H9 (cell line): ENCODE measurements around the gene ADGRG4. TPM values are rescaled to one million over a fixed set of nuclear protein-coding genes. Genes with fewer than 3 reads are reported as not detected.

Experiments used
- DNase-seq: peaks from one replicate; pipeline ENCODE4 v3.0.0-alpha.2; 2017
- H2AFZ ChIP-seq: one replicate; pipeline ENCODE4 v1.6.1; 2013; ENCODE audit warnings: mild to moderate bottlenecking, low read length, control low read depth, moderate library complexity
- H2AK5ac ChIP-seq: 2 replicates; pipeline ENCODE4 v1.6.1; 2013; ENCODE audit warnings: low read length, control low read depth, mixed read lengths; ENCODE audit not compliant: insufficient read length
- H2BK120ac ChIP-seq: one replicate; pipeline ENCODE4 v1.6.1; 2013; ENCODE audit warnings: low read depth, mild to moderate bottlenecking, low read length, control low read depth, inconsistent platforms; ENCODE audit not compliant: poor library complexity, severe bottlenecking
- H2BK12ac ChIP-seq: 2 replicates; pipeline ENCODE4 v1.6.1; 2013; ENCODE audit warnings: low read length, control low read depth, mixed read lengths, low read depth; ENCODE audit not compliant: insufficient read length
- H2BK15ac ChIP-seq: 2 replicates; pipeline ENCODE4 v1.6.1; 2013; ENCODE audit warnings: low read depth, low read length, control low read depth
- H2BK20ac ChIP-seq: one replicate; pipeline ENCODE4 v1.6.1; 2013; ENCODE audit warnings: low read depth, mild to moderate bottlenecking, low read length, control low read depth, inconsistent platforms; ENCODE audit not compliant: poor library complexity, severe bottlenecking
- H2BK5ac ChIP-seq: 2 replicates; pipeline ENCODE4 v1.6.1; 2013; ENCODE audit warnings: low read length, control low read depth, mixed read lengths; ENCODE audit not compliant: insufficient read length
- H3K14ac ChIP-seq: 2 replicates; pipeline ENCODE4 v1.6.1; 2013; ENCODE audit warnings: low read length, control low read depth; ENCODE audit not compliant: insufficient read depth
- H3K18ac ChIP-seq: 2 replicates; pipeline ENCODE4 v1.6.1; 2013; ENCODE audit warnings: low read depth, mild to moderate bottlenecking, mixed read lengths, low read length, control low read depth; ENCODE audit not compliant: insufficient read length
- H3K23ac ChIP-seq: 2 replicates; pipeline ENCODE4 v1.6.1; 2013; ENCODE audit warnings: low read length, control low read depth, mixed read lengths, low read depth; ENCODE audit not compliant: insufficient read length
- H3K23me2 ChIP-seq: 2 replicates; pipeline ENCODE4 v1.6.1; 2013; ENCODE audit warnings: low read depth, mild to moderate bottlenecking, mixed read lengths, low read length, control low read depth; ENCODE audit not compliant: insufficient read length, poor library complexity, severe bottlenecking
- H3K27ac ChIP-seq: 2 replicates; pipeline ENCODE4 v1.5.1; 2013; ENCODE audit warnings: low read length, control low read depth, mixed read lengths, low read depth; ENCODE audit not compliant: insufficient read length
- H3K27me3 ChIP-seq: 2 replicates; pipeline ENCODE4 v1.6.1; 2013; ENCODE audit warnings: low read length, control low read depth, inconsistent platforms; ENCODE audit not compliant: insufficient read depth
- H3K4ac ChIP-seq: 2 replicates; pipeline ENCODE4 v1.6.1; 2013; ENCODE audit warnings: low read depth, mild to moderate bottlenecking, control low read depth, inconsistent platforms, low read length, moderate library complexity
- H3K4me1 ChIP-seq: 2 replicates; pipeline ENCODE4 v1.6.1; 2013; ENCODE audit warnings: low read length, control low read depth, inconsistent platforms; ENCODE audit not compliant: insufficient read depth
- H3K4me2 ChIP-seq: 2 replicates; pipeline ENCODE4 v1.6.1; 2013; ENCODE audit warnings: low read length, control low read depth, mixed read lengths; ENCODE audit not compliant: insufficient read length, insufficient read depth
- H3K56ac ChIP-seq: 2 replicates; pipeline ENCODE4 v1.6.1; 2013; ENCODE audit warnings: low read depth, mild to moderate bottlenecking, mixed read lengths, low read length, control low read depth; ENCODE audit not compliant: insufficient read length
- H3K79me1 ChIP-seq: 2 replicates; pipeline ENCODE4 v1.6.1; 2013; ENCODE audit warnings: low read depth, mild to moderate bottlenecking, moderate library complexity, low read length, control low read depth, inconsistent platforms; ENCODE audit not compliant: insufficient read depth, poor library complexity, severe bottlenecking
- H3K79me2 ChIP-seq: 2 replicates; pipeline ENCODE4 v1.6.1; 2013; ENCODE audit warnings: low read length, control low read depth, inconsistent platforms; ENCODE audit not compliant: insufficient read depth
- H3K9ac ChIP-seq: 2 replicates; pipeline ENCODE4 v1.6.1; 2013; ENCODE audit warnings: low read length, control low read depth, mixed read lengths; ENCODE audit not compliant: insufficient read length; ENCODE audit errors: extremely low read depth
- H3K9me3 ChIP-seq: one replicate; pipeline ENCODE4 v1.6.1; 2013; ENCODE audit warnings: low read depth, low read length, inconsistent platforms; ENCODE audit not compliant: control insufficient read depth
- H3T11ph ChIP-seq: one replicate; pipeline ENCODE4 v1.6.1; 2013; ENCODE audit warnings: mild to moderate bottlenecking, low read length, control low read depth, inconsistent platforms
- H4K20me1 ChIP-seq: one replicate; pipeline ENCODE4 v1.6.1; 2013; ENCODE audit not compliant: control insufficient read depth, insufficient read length, insufficient read depth
- H4K5ac ChIP-seq: 2 replicates; pipeline ENCODE4 v1.6.1; 2013; ENCODE audit warnings: low read depth, mild to moderate bottlenecking, mixed read lengths, low read length, control low read depth; ENCODE audit not compliant: insufficient read length
- H4K8ac ChIP-seq: replicated peaks from 2 replicates; pipeline ENCODE4 v1.6.1; 2013; ENCODE audit warnings: low read length, control low read depth, mixed read lengths, low read depth; ENCODE audit not compliant: insufficient read length
- H4K91ac ChIP-seq: 2 replicates; pipeline ENCODE4 v1.6.1; 2013; ENCODE audit warnings: low read depth, mild to moderate bottlenecking, moderate library complexity, mixed read lengths, low read length, control low read depth; ENCODE audit not compliant: insufficient read length
- H3K27ac Mint-ChIP-seq, 3 experiments: 2 replicates in 2 of 3; 3 replicates in 1 of 3; pipeline ENCODE4 v1.8.0; 2020 to 2021; ENCODE audit warnings: mixed read lengths in 3 of 3, mild to moderate bottlenecking in 1 of 3, moderate library complexity in 1 of 3
- H3K27me3 Mint-ChIP-seq: 2 replicates; pipeline ENCODE4 v1.8.0; 2021; ENCODE audit warnings: low read depth, mild to moderate bottlenecking, moderate library complexity, mixed read lengths
- H3K36me3 Mint-ChIP-seq, 3 experiments: 2 replicates in 2 of 3; 3 replicates in 1 of 3; pipeline ENCODE4 v1.8.0; 2020 to 2021; ENCODE audit warnings: low read depth in 3 of 3, mixed read lengths in 3 of 3; ENCODE audit not compliant: insufficient read depth in 1 of 3
- H3K4me1 Mint-ChIP-seq, 2 experiments: 2 replicates each; pipeline ENCODE4 v1.8.0; 2020; ENCODE audit warnings: mixed read lengths in 2 of 2
- H3K4me3 Mint-ChIP-seq, 2 experiments: 2 replicates in 1 of 2; 3 replicates in 1 of 2; pipeline ENCODE4 v1.8.0; 2020 to 2021; ENCODE audit warnings: mild to moderate bottlenecking in 2 of 2, mixed read lengths in 2 of 2, moderate library complexity in 1 of 2
- H3K9me3 Mint-ChIP-seq, 2 experiments: 2 replicates in 1 of 2; 3 replicates in 1 of 2; pipeline ENCODE4 v1.8.0; 2020; ENCODE audit warnings: mild to moderate bottlenecking in 2 of 2, mixed read lengths in 2 of 2, moderate library complexity in 1 of 2
- CTCF ChIP-seq: fragments of 200-600 bp; sonication (generic); conservative IDR thresholded peaks from 3 replicates; pipeline ENCODE4 v1.8.0; 2021; ENCODE audit warnings: antibody characterized with exemption, mild to moderate bottlenecking
- WGBS: extraction: QIAGEN DNeasy Blood & Tissue Kit; methylation state at CpG from one replicate; pipeline ENCODE4 v1.1.7; 2013; ENCODE audit warnings: missing lambda C conversion rate, low lambda C conversion rate, mixed read lengths; ENCODE audit not compliant: insufficient read length; ENCODE audit errors: extremely low coverage; 5-methylcytosine and 5-hydroxymethylcytosine counted together
- total RNA-seq: library from RNA; stranded (reverse); gene quantifications from 2 replicates; pipeline ENCODE4 v1.2.1, GENCODE V29; 2021

Gene ADGRG4
- total RNA-seq, 1 experiment from 2014 or later = not detected

DNA sequence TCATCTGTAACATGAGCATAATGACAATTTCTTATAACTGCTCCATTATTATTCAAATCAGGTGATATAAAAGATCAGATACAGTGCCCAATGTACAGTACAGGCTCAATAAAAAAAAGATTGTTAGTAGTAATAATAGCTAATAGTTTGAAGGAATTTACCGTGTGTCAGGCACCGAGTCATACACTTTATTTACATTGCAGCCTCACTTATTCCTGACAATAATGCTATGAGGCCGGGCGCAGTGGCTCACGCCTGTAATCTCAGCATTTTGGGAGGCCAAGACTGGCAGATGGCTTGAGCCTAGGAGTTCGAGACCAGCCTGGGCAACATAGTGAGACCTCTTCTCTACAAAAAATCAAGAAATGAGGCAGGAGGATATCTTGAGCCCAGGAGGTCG is 39.4 kb upstream of the ADGRG4 start:
- H3K14ac ChIP-seq = no peak overlapping the region
- H3K56ac ChIP-seq = no peak overlapping the region
- no CpG with 5 or more reads among the region's 7 CpGs for WGBS
- no peak overlapping the region for H2BK5ac ChIP-seq
- H3K4me2 ChIP-seq = no peak overlapping the region
- peaks cover 2% of the 10 kb centered on the region for H3K27me3 Mint-ChIP-seq
- no peak overlapping the region for H2BK12ac ChIP-seq
- H3K36me3 Mint-ChIP-seq = peaks cover 0 to 2% (median 0%) of the 10 kb centered on the region in 3 experiments; a peak in 2 of 7 replicates
- H3K4me3 Mint-ChIP-seq = no peak overlapping the region
- H3K79me1 ChIP-seq = no peaks in the 10 kb centered on the region
- no peak overlapping the region for H4K5ac ChIP-seq
- H2AFZ ChIP-seq = no peak overlapping the region
- H2BK15ac ChIP-seq = no peak overlapping the region
- H2AK5ac ChIP-seq = no peak overlapping the region
- no peak overlapping the region for H4K8ac ChIP-seq
- no peak overlapping the region for H3K27ac ChIP-seq
- peaks cover 7 to 20% of the 10 kb centered on the region in 2 experiments for H3K4me1 Mint-ChIP-seq
- H3K27ac Mint-ChIP-seq = no peak overlapping the region
- no peaks in the 10 kb centered on the region for H3K27me3 ChIP-seq
- no peak overlapping the region for H2BK120ac ChIP-seq
- H3K9me3 Mint-ChIP-seq = peaks cover 63 to 87% of the 10 kb centered on the region in 2 experiments
- H4K91ac ChIP-seq = no peak overlapping the region
- no peak overlapping the region for H3K4ac ChIP-seq
- H2BK20ac ChIP-seq = no peak overlapping the region
- H3K4me1 ChIP-seq = no peaks in the 10 kb centered on the region
- H3K23ac ChIP-seq = no peak overlapping the region
- no peak for TF ChIP-seq CTCF
- no peaks in the 10 kb centered on the region for H4K20me1 ChIP-seq
- H3K9me3 ChIP-seq = peaks cover 45% of the 10 kb centered on the region
- no peak overlapping the region for H3K18ac ChIP-seq
- DNase-seq = no peak
- no peak overlapping the region for H3T11ph ChIP-seq
- H3K23me2 ChIP-seq = no peaks in the 10 kb centered on the region
- no peaks in the 10 kb centered on the region for H3K79me2 ChIP-seq
- no peak overlapping the region for H3K9ac ChIP-seq
